ENCODE measurements around the gene EGFL7. TPM values are rescaled to one million over a fixed set of nuclear protein-coding genes. Genes with fewer than 3 reads are reported as not detected.

EGFL7 gene
- total RNA-seq, 1 experiment from 2014 or later, result 60.2 TPM

DNA sequence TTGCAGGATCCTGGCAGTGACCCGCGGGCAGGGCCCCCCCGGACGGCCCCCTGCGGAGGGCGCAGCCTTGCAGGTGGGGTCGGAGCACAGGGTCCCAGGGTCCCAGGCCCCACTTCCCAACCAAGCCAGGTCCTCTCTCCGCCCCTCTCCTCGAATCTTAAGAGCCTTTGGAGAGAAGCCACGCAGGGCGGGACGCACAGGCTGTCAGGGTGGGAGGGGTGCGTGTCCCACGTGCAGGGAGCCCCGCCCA lies 18.4 kb upstream of the EGFL7 start:
- DNase-seq (ENCODE audit: low spot score), result peak; percentile 74

DNA sequence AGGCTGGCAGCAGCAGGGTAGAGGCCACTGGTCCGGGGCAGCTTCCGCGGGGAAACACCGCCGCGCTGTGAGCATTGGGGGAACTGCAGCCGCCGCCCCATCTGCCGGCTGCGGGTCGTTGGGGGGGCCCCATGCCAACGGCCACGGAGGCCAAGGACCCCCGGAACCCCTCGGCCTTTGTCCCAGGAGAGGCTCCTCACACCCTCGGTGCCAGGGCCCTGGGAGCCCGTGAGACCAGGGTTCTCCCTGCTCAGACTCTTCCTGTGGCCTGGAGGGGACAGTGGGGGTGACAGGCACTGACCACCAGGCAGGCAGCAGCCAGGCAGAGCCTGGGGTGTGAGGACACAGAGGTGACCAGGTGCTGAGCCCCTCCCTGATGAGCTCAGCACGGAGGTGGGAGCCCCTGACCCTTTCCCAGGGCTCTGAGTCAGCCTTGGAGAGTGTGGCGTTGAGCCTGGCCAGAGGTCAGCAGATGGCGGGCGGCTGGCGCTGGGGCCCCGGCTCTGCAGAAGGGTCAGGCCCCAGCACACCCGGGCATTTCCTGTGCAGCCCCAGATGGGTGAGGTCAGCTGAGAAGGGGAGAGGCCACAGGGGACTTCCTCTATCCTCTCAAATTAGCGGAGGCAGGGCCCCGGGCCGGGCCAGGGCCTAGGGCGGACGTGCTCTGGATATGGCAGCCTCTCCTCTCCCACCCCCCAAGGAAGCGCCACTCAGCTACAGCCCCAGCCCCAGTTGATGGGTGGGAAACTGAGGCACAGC lies 17.9 kb upstream of the EGFL7 start:
- DNase-seq (ENCODE audit: low spot score), result no peak

DNA sequence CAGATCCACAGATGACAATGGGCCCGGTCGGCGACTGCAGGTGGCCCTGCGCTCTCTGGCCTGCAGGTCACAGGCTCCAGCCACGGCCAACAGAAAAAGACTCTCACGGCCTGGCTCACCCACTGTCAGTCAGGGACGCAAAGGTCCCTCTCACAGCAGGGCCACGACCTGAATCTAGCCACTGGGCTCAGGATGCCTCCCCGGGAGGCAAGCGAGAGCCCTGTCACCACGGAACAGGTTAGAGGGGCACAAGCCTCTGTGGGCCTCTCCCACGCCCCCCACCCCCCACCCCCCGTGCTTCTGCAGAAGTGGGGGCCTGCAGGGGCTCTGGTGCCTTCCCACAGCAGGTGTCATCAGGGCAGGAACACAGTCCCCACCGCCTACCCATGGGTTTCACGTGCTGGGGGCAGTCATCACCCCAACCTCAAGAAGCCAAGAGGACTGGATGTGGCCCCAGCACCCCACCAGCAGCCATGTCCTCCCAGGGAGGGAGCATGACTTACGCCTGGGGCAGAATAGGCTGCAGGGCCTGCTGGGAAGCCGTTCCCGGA lies 17.3 kb upstream of the EGFL7 start:
- no peak for DNase-seq (ENCODE audit: low spot score)

DNA sequence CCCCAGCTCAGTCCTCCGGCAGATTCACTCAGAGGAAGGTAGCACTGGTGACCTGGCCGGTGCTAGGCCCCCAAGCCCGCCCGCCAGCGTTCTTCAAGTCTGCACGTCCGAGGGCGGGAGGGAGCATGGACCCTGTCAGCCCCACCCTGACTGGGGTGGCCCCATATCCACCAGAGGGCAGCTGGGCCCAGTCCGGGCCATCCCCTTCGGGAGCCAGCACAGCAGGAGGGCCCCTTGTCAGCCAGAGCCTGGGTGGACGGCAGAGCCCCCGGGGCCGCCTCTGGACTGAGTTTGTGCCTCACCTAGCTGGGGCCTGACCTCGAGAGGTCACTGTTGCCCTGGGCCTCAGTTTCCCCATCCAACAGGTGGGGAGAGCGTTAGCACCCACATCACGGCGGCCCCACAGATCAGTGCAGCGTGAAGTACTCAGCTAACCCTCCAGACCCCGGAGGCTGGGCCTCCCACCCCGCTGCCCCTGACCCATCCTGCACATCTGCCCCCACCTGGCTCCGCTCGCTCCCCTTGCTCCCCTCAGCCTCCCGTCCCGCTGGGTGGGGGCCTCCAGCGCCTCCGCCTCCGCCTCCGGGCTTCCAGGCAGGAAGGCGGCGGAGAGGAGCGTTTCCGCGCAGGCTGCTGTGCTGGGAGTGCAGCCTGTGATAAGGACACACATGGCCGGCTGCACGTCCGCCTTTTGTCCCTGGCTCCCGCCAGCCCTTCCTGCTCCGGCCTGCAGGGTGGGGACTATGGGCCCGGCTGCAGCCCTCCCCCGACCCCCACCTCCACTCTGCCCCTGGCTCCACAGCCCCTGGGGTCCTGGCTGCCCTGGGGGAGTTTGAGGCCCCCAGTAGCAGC lies 16.6 kb upstream of the EGFL7 start:
- no peak for DNase-seq (ENCODE audit: low spot score)

DNA sequence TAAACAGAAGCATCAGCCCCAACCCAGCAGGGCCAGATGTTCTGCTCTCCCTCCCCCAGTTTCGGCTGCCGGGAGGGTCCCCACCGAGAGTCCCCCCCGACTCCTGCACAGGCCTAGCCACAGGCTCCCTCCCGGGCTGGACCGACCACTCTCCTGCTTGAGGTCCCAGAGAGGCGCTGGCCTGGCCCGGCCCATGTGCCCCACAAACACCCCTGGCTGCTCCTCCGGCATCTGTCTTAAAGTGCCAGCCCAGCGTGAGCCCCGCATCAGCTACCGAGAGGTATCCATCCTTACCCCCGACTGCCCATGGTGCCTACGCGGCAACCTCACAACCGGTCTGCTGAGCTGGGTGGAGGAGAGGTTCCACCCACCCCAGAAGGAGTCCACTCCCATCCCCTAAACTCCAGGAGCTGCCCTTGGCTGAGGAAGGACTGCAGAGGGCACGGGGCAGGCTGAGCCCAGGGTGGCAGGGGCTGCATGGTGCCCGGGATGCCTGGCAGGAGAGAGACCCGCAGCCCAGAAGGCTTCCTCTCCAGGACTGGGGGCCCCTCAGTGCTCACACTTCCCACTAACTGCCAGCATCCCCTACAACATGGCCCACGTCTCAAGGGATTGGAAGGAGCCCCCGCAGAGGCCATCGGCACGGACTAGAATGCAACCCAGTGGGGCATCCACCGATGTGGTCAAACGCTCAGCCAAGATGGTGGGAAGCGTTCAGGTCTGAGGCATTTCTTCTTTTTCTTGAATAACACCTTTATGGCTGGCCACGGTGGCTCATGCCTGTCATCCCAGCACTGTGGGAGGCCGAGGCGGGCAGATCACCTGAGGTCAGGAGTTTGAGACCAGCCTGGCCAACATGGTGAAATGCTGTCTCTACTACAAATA lies 15.6 kb upstream of the EGFL7 start:
- no peak for DNase-seq (ENCODE audit: low spot score)

DNA sequence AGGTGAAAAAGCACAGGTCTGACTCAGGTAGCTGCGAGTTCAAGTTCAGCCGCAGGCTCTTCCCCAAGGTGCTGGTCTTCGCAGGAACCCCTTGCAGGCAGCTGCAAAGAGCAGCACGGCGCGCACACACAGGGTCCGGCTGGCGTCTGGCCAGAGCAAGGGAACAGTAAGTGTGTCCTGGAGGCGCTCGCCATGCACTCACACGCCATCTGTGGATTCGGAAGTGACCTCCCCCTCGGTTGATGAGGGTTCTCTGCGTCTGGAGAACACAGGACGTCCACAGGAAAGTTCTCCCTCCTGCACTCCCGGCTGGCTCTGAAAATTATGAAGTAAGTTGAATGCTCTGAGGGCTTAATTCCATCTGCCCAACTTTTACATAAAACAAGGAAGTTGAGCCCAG lies 14.0 kb upstream of the EGFL7 start:
- no peak for DNase-seq (ENCODE audit: low spot score)

DNA sequence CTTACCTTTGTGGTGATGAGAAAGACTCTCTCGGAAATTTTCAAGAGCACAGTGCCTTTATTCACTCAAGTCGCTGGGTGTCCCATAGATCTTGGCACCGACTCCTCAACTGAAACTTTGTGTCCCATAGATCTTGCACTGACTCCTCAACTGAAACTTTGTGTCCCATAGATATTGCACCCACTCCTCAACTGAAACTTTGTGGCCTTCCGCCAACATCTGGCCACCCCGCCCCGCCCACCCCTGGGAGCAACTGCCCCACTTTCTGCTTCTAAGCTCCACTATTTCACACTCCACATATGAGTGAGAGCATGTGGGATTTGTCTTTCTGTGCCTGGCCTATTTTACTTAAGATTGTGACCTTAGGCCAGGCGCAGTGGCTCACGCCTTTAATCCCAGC lies 12.7 kb upstream of the EGFL7 start:
- no peak for DNase-seq (ENCODE audit: low spot score)

DNA sequence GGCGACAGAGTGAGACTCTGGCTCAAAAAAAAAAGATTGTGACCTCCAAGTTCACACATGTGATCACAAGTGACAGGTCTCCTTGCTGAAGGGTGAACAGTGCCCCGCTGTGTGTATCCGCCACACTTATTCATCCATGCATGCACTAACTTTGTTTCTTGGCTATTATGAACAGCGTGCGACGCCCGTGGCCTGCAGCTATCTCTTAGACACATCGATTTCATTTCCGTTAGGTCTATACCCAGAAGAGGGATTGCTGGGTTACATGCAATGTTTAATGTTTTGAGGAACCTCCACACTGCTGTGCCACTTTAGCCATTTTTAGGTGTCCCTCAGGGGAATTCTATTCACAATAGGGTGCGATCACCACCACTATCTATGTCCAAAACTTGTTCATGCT lies 12.1 kb upstream of the EGFL7 start:
- DNase-seq (ENCODE audit: low spot score), result no peak

DNA sequence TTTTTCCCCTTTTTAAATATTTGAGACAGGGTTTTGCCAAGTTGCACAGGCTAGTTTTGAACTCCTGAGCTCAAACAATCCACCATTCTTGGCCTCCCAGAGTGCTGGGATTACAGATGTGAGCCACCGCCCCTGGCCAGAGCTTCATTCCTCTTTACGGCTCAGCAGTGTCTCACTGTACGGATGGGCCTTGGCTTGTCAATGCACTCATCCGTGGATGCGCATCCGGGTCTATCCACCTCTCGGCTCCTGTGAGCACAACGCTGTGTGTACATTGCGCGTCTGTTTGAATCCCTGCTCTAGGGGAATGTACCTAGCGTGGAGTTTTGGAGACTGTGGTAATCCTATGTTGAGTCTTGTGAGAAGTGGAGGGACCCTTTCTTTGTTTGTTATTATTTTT lies 10.9 kb upstream of the EGFL7 start:
- DNase-seq (ENCODE audit: low spot score), result no peak

DNA sequence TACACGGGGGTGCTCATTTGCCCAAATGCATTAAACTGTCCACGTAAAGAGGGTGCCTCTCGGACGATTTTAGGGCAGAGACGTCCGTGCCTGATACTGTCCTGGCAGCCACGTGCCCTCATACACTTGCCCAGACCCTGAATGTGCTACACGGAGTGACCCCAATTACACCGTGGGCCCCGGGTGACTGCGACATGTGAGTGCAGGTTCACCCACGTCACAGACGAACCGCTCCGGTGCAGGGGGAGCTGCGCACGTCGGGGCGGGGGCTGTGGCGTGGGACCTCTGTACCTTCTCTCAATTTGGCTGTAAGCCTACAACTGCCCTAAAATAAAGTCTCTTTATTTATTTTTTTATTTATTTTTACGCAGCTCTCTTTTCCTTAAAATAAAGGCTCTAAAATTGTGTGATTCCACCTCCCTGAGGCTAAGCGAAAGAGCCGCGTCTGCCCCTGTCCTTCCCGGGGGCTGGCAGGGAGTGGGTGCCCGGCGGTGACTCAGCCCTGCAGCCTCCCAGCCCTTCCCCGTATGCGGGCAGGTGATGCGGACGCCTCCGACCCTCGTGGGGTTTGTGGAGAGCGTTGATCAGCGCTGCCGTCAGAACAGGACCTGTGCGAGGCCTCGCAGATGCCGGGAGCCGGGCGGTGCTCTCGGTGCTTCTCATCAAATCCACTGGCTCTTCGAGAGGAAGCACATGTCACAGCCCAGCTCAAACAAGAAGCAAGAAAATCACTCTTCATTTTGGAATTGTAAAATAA lies 9.2 kb upstream of the EGFL7 start:
- DNase-seq (ENCODE audit: low spot score), result no peak

DNA sequence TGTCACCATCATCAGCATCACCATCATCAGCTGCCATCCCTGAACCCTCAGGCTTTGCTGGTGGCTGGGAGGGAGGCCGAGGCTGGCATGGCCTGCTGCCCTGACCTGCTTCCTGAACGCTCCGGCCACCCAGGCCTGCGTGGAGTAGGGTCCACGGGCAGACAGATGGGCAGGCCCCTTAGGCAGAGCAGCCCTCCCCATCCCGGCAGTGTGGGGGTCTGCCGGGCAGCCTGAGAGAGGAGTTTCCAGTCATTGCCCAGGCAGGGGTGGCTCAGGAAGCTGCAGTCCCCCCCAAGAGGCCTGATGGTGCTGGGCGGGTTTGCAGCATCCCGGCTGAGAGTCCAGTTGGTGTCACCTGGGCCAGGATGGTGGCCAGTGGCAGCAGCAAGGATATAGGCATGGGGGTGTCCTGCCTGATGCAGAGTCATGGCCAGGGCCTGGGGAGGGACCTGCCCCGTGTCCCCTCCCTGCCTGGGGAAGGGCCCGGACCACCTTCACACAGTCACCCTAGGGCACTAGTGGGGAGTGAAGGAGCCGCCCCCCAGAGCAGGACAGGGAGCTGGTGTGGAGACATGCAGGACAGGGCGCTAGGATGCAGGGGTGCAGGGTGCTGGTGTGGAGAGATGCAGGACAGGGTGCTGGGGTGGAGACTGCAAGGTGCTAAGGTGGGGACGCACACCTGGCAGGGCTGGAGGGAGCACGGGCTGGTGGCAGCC lies 7.7 kb upstream of the EGFL7 start:
- no peak for DNase-seq (ENCODE audit: low spot score)

DNA sequence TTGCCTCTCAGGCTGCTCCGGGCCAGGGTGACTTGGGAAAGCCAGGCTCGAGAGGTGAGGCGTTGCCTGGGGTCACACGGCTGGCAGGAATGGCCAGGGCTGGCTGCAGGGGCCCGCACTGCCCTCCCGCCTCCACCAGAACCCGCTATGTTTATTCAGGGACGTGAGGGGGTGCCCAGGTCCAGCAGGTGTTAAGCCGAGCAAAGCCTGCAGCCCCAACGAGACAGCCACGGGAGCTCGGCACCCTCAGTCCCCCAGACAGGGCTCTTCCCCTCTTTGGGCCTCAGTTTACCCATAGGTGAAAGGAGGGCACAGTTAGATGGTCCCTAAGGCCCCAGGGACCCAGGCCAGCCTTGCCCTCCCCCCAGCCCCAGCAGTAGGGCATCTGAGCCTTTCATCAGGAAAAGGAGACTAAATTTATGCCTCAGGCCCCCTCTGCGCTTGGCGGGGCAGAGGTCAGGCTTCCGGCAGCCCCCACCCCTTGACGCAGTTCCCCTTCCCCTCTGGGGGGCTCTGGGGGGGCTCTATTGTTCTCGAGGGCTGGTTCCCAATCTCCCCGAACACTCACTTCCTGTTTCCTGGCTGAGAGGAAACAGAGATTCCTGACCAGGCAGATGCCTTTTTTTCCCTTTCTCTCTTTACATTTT lies 7.1 kb upstream of the EGFL7 start:
- no peak for DNase-seq (ENCODE audit: low spot score)

DNA sequence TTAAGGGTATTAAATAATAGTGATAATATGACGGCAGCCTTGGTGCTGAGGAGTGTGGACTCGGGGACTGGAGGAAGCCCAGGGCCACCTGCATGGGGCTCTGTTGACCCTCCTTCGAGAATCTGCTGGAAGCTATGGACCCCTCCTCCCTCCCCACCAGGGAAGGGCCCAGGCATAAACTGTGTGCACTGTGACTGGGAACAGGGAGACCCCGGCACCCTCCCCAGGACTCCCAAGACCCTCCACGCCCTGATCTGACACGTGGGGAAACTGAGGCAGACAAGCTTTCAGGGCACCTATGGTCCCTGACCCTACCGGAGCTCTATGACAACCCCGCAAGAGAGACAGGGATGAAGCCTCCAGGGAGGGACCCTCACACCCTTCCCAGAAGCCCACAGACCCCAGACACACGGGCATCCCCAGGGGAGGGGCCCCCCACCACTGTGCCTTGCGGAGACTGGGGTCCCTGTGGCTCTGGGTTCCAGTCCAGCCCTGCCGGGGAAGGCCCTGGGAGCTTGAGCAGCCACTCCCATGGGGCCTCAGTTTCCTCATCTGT lies 6.5 kb upstream of the EGFL7 start:
- DNase-seq (ENCODE audit: low spot score), result no peak

DNA sequence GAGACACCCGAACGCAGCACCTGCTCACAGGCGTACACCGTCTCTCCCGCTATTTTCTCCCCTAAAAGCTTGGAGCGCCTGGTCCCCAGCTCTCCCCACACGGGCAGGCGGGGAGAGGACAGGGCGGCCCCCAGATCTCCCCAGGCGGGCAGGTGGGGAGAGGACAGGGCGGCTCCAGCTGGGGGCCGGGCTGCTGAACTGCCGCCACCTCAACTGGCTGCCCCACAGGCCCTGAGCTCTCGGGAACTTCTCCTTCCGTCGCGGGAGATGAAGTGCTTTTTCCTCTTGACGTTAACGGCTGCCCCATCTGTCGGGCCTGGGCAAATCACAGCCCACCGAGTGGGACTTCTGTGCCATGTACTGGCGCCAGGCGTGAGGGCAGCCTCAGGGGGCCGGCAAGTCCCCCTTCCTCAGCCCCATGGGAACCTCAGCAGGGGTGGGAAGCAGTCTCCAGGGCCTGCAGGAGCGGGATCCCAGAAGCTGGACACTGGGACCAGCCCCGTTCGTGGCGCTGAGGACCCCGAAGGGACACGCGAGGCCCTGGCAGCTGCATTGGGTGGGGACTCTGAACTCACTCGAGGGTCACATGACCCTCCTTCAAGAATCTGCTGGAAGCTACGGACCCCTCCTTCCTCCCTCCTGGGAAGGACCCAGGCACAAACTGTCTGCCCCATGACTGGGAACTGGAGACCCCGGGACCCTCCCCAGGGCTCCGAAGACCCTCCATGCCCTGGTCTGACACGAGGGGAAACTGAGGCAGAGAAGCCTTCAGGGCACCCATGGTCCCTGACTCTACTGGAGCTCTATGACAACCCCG lies 5.7 kb upstream of the EGFL7 start:
- no peak for DNase-seq (ENCODE audit: low spot score)

DNA sequence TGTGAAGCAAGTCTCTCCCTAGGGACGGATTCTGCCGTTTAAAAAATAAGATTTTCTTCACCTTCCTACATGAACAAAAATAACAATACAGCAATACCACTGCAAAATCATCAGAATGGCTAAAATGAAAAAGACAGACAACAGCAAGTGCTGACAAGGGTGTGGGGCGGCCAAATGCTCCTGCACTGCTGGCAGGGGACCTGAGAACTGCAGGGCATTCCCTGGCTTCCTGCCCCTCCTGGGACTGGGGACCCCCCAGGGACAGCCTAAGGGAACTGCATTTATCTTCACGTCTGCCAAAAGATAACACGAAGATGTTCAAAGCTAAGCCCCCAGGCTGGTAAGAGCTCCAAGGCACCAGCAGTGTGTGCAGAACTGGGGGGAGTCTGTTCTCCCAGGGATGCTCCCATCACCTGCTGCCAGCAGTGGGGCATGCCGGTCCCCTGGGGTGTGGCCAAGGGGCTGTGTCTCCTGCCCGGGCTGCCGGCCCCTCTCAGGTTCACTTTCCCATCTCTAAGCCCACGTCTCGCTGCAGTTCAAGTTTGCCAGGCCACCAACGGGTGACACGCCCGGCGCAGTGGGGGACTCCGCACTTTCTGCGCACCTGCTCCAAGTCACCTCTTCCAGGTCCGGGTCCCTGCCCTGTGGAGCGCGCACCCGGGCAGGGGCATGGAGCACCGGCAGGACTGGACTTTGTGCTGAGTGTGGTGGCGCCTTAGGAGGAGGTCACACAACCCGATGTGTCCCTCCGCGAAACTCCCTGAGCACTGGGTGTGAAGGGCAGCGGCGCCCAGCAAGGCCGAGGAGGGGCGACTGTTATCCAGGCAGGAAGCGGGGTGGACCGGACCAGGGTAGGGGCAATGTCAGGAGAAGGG lies 4.5 kb upstream of the EGFL7 start:
- no peak for DNase-seq (ENCODE audit: low spot score)

DNA sequence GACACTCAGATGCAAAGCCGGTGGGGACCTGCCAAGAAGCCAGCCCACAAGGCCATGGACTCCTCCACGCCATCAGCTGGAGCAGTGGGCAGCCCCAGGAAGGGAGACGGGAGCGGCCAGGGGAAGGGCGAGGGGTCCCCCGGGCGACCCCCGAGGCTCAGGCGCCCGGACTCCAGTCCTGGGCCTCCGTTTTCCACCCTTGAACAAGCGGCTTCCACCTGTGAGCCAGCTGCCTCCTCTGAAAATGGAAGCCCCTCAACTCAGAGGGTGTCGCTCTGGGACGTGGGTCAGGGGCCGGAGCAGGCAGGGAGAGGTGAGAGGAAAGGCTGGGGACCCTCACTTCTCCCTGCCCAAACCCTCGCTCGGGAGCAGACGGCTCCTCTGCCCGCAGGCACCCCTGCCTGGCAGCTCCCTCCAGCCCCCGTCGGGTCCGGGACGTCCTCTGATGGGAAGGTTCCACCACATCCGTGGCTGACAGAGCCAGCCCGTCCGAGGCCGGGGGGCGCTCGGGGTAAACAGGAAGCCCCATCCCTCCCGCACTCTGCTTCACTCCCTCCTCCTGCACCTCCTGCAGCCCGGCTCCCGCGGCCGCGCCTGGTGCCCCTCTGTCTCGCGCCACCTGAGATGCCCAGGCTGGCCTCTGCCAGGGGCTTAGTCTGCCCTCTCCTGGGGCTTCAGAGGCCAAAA lies 3.7 kb upstream of the EGFL7 start:
- no peak for DNase-seq (ENCODE audit: low spot score)

All from H4 (cell line).